IPS-11a (cell line): ENCODE results near the gene ATXN10.
"Not testable (repeated sequence)": the region's sequence is repeated elsewhere in the genome, so short reads cannot be mapped to it uniquely, and the experiment has no call there.

ENCODE experiments used
- H3K4me3 ChIP-seq: one replicate; pipeline ENCODE4 v1.5.1; 2013; ENCODE audit warnings: low read depth, low read length, control low read depth

ATXN10 gene

GRCh38 chr22:45781459-45781858 is 109.8 kb downstream of the ATXN10 start:
- H3K4me3 ChIP-seq = no peak overlapping the region

- H3K4me3 ChIP-seq = no peak overlapping the region
These were observed 110.3 kb downstream of the ATXN10 start for GRCh38 chr22:45781966-45782365.

GRCh38 chr22:45783021-45783420 is 111.4 kb downstream of the ATXN10 start:
- H3K4me3 ChIP-seq = no peak overlapping the region

- H3K4me3 ChIP-seq = no peak overlapping the region
These were observed 112.1 kb downstream of the ATXN10 start for GRCh38 chr22:45783690-45784089.

- H3K4me3 ChIP-seq = no peak overlapping the region
These were observed 113.0 kb downstream of the ATXN10 start for GRCh38 chr22:45784357-45785277.

- H3K4me3 ChIP-seq = no peak overlapping the region
These were observed 113.8 kb downstream of the ATXN10 start for GRCh38 chr22:45785458-45785857.

GRCh38 chr22:45786726-45787125 is 115.1 kb downstream of the ATXN10 start:
- H3K4me3 ChIP-seq = no peak overlapping the region

GRCh38 chr22:45787759-45788158 is 116.1 kb downstream of the ATXN10 start:
- H3K4me3 ChIP-seq = no peak overlapping the region

GRCh38 chr22:45788522-45788921 is 116.9 kb downstream of the ATXN10 start:
- H3K4me3 ChIP-seq = no peak overlapping the region

GRCh38 chr22:45790401-45790800 is 118.8 kb downstream of the ATXN10 start:
- no peak overlapping the region for H3K4me3 ChIP-seq

- H3K4me3 ChIP-seq = no peak overlapping the region
These were observed 121.5 kb downstream of the ATXN10 start for GRCh38 chr22:45793161-45793560.

- H3K4me3 ChIP-seq = no peak overlapping the region
These were observed 122.3 kb downstream of the ATXN10 start for GRCh38 chr22:45793892-45794291.

- H3K4me3 ChIP-seq = not testable (repeated sequence)
These were observed 124.4 kb downstream of the ATXN10 start for GRCh38 chr22:45796009-45796408.

GRCh38 chr22:45799291-45799690 is 127.7 kb downstream of the ATXN10 start:
- H3K4me3 ChIP-seq = no peak overlapping the region

- H3K4me3 ChIP-seq = no peak overlapping the region
These were observed 130.4 kb downstream of the ATXN10 start for GRCh38 chr22:45802054-45802453.

GRCh38 chr22:45804319-45804985 is 132.8 kb downstream of the ATXN10 start:
- no peak overlapping the region for H3K4me3 ChIP-seq

GRCh38 chr22:45804986-45805325 is 133.3 kb downstream of the ATXN10 start:
- no peak overlapping the region for H3K4me3 ChIP-seq

- no peak overlapping the region for H3K4me3 ChIP-seq
These were observed 133.8 kb downstream of the ATXN10 start for GRCh38 chr22:45805413-45805812.

- H3K4me3 ChIP-seq = no peak overlapping the region
These were observed 135.7 kb downstream of the ATXN10 start for GRCh38 chr22:45807156-45807915.

GRCh38 chr22:45812910-45813309 is 141.3 kb downstream of the ATXN10 start:
- H3K4me3 ChIP-seq = no peak overlapping the region

- no peak overlapping the region for H3K4me3 ChIP-seq
These were observed 142.6 kb downstream of the ATXN10 start for GRCh38 chr22:45814198-45814597.

- H3K4me3 ChIP-seq = no peak overlapping the region
These were observed 145.1 kb downstream of the ATXN10 start for GRCh38 chr22:45816776-45817175.
